Effector memory CD4-positive, alpha-beta T cell (primary cell): ENCODE measurements around the gene AP1M1.
"Not testable (repeated sequence)": the region's sequence is repeated elsewhere in the genome, so short reads cannot be mapped to it uniquely, and the experiment has no call there.

Source experiments
- DNase-seq, 3 donors: peaks; one replicate each; pipeline ENCODE4 v3.0.0-alpha.2; 2020
- H3K27ac ChIP-seq: 2 replicates; pipeline ENCODE4 v1.7.0; 2013; ENCODE audit warnings: mild to moderate bottlenecking, low read length, moderate library complexity; ENCODE audit not compliant: insufficient read depth, poor library complexity, severe bottlenecking
- H3K27me3 ChIP-seq: replicated peaks from 2 replicates; pipeline ENCODE4 v1.7.0; 2013; ENCODE audit warnings: mild to moderate bottlenecking, low read length; ENCODE audit not compliant: insufficient read depth, control insufficient read depth, poor library complexity, severe bottlenecking
- H3K36me3 ChIP-seq: 2 replicates; pipeline ENCODE4 v1.7.0; 2013; ENCODE audit warnings: mild to moderate bottlenecking, low read length, moderate library complexity; ENCODE audit not compliant: control insufficient read depth, insufficient read depth
- H3K4me1 ChIP-seq: 2 replicates; pipeline ENCODE4 v1.7.0; 2013; ENCODE audit warnings: low read length, mild to moderate bottlenecking; ENCODE audit not compliant: control insufficient read depth, insufficient read depth, poor library complexity, severe bottlenecking
- H3K4me3 ChIP-seq: 2 replicates; pipeline ENCODE4 v1.7.0; 2013; ENCODE audit warnings: low read length, low read depth, mild to moderate bottlenecking; ENCODE audit not compliant: insufficient read depth, poor library complexity, severe bottlenecking
- H3K9me3 ChIP-seq: 2 replicates; pipeline ENCODE4 v1.7.0; 2013; ENCODE audit warnings: mild to moderate bottlenecking, low read length, moderate library complexity; ENCODE audit not compliant: control insufficient read depth

The AP1M1 gene

GRCh38 chr19:16160943-16161560 lies 36.7 kb upstream of the AP1M1 start:
- DNase-seq: no peak
- peaks cover 19% of the 10 kb centered on the region for H3K36me3 ChIP-seq
- H3K9me3 ChIP-seq: no peaks in the 10 kb centered on the region
- H3K4me3 ChIP-seq: no peak overlapping the region
- no peaks in the 10 kb centered on the region for H3K27me3 ChIP-seq
- H3K27ac ChIP-seq: no peak overlapping the region
- peaks cover 3% of the 10 kb centered on the region for H3K4me1 ChIP-seq

GRCh38 chr19:16161840-16162239 lies 35.9 kb upstream of the AP1M1 start:
- Histone ChIP-seq H3K9me3 (no peaks in the 10 kb centered on the region), H3K4me1 (peaks cover 3% of the 10 kb centered on the region), H3K36me3 (peaks cover 11% of the 10 kb centered on the region), H3K4me3 (no peak overlapping the region), H3K27ac (no peak overlapping the region), H3K27me3 (no peaks in the 10 kb centered on the region)
- no peak for DNase-seq

- Histone ChIP-seq H3K27me3 (no peaks in the 10 kb centered on the region), H3K4me3 (no peak overlapping the region), H3K36me3 (no peaks in the 10 kb centered on the region), H3K9me3 (no peaks in the 10 kb centered on the region), H3K27ac (no peak overlapping the region), H3K4me1 (peaks cover 3% of the 10 kb centered on the region)
- DNase-seq: no peak
Measured at GRCh38 chr19:16164222-16164890, 33.4 kb upstream of the AP1M1 start.

DNA sequence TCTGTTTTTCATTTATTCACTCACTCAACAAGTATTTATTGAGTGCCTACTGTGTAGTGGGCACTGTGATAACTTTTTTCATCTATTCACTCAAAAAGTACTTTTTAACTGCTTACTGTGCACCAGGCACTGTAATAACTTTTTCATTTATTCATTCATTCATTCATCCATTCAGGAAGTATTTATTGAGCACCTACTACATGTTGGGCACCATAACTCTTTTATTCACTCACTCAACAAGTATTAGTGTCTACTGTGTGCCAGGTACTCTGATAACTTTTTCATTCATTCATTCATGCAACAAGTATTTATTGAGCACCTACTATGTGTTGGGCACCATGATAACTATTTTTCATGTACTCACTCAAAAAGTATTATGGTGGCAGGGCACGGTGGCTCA lies 31.3 kb upstream of the AP1M1 start:
- no peak overlapping the region for H3K4me3 ChIP-seq
- DNase-seq: no peak
- H3K27me3 ChIP-seq: no peaks in the 10 kb centered on the region
- no peak overlapping the region for H3K27ac ChIP-seq
- H3K36me3 ChIP-seq: no peaks in the 10 kb centered on the region
- H3K9me3 ChIP-seq: no peaks in the 10 kb centered on the region
- H3K4me1 ChIP-seq: no peaks in the 10 kb centered on the region

DNA sequence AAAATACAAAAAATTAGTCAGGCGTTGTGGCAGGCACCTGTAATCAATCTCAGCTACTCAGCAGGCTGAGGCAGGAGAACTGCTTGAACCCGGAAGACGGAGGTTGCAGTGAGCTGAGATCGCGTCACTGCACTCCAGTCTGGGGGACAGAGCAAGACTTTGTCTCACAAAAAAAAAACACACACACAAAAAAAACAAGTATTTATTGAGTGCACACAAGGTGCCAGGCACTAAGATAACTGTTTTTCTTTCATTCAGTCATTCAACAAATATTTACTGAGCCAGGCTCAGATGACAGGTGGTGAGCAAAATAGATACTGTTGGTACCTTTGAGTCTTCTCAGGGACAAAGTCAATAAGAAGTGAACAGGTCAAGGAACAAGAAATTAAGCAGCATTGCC lies 30.7 kb upstream of the AP1M1 start:
- Histone ChIP-seq H3K4me3 (no peak overlapping the region), H3K27me3 (no peaks in the 10 kb centered on the region), H3K9me3 (no peaks in the 10 kb centered on the region), H3K4me1 (no peaks in the 10 kb centered on the region), H3K27ac (no peak overlapping the region), H3K36me3 (no peaks in the 10 kb centered on the region)
- DNase-seq: no peak

GRCh38 chr19:16168465-16169081 lies 29.1 kb upstream of the AP1M1 start:
- Histone ChIP-seq H3K4me1 (no peaks in the 10 kb centered on the region), H3K27ac (no peak overlapping the region), H3K27me3 (no peaks in the 10 kb centered on the region), H3K36me3 (no peaks in the 10 kb centered on the region), H3K4me3 (no peak overlapping the region), H3K9me3 (no peaks in the 10 kb centered on the region)
- DNase-seq: no peak

DNA sequence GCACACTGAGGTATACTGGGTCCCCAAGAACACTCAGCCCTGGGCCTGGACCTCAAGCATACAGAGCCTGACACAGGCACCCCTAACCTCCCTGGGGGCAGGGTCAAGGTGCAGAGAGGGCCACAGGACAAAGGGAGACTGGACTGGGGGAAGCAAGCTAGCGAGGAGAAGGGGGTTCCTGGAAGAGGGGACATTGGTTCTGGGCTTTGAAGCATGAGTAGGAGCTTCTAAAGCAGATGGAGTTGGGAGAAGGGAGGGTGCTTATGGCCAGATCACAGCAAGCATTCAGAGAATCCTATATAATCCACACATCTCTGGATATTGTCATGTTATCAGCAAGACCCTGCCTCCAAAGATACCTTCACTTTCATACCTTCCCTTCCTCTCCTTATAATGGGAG lies 27.6 kb upstream of the AP1M1 start:
- DNase-seq: no peak
- Histone ChIP-seq H3K36me3 (no peaks in the 10 kb centered on the region), H3K27me3 (no peaks in the 10 kb centered on the region), H3K27ac (no peak overlapping the region), H3K4me1 (no peaks in the 10 kb centered on the region), H3K4me3 (no peak overlapping the region), H3K9me3 (no peaks in the 10 kb centered on the region)

GRCh38 chr19:16175954-16176353 lies 21.8 kb upstream of the AP1M1 start:
- Histone ChIP-seq H3K36me3 (no peaks in the 10 kb centered on the region), H3K4me1 (no peaks in the 10 kb centered on the region), H3K4me3 (no peak overlapping the region), H3K27me3 (no peaks in the 10 kb centered on the region), H3K9me3 (no peaks in the 10 kb centered on the region), H3K27ac (no peak overlapping the region)
- DNase-seq: no peak

GRCh38 chr19:16178866-16179265 lies 18.8 kb upstream of the AP1M1 start:
- H3K4me1 ChIP-seq, H3K27ac ChIP-seq, H3K36me3 ChIP-seq, H3K9me3 ChIP-seq, H3K4me3 ChIP-seq, H3K27me3 ChIP-seq, DNase-seq: not testable (repeated sequence)

GRCh38 chr19:16180611-16181010 lies 17.1 kb upstream of the AP1M1 start:
- H3K27ac ChIP-seq: no peak overlapping the region
- no peaks in the 10 kb centered on the region for H3K36me3 ChIP-seq
- no peak overlapping the region for H3K4me3 ChIP-seq
- H3K9me3 ChIP-seq: no peaks in the 10 kb centered on the region
- H3K27me3 ChIP-seq: no peaks in the 10 kb centered on the region
- no peak for DNase-seq
- peaks cover 5% of the 10 kb centered on the region for H3K4me1 ChIP-seq
